ENCODE data around the gene NDFIP1. TPM values are rescaled to one million over a fixed set of nuclear protein-coding genes. Genes with fewer than 3 reads are reported as not detected.
A peak's percentile ranks its signal among the peaks of the same experiment; 100 is the strongest.

Gene NDFIP1
- total RNA-seq, 2 experiments from 2014 or later = 74.6 to 76.4 TPM

DNA sequence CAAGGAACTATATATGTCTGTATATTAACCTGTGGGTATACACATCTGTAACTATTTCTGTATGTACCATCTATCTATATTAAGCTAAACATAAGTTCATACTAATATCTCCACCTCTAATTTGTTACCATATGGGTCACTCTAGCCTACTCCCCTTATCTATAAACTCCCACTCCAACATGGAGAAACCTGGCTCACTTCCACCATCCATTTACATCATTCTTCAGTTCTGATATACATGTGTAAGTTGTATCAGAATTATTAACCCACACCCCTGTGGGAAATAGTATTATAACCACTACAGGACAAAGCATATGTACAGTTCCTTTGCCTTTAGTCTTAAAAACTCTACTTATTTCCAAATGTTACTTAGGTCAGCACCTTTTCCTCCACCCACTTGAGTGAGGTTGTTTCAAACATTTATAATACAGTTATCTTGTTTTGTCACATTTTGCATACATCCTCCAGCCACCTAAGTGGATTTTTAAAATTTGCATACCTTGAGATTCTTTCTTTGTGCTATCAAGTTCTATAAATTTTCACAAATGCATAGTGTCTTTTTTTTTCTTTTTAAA lies 10.6 kb downstream of the NDFIP1 start:
- DNase-seq = no peak
- H3K27ac Mint-ChIP-seq = no peak overlapping the region
- no peaks in the 10 kb centered on the region for H3K27me3 Mint-ChIP-seq
- peaks cover 2% of the 10 kb centered on the region for H3K9me3 Mint-ChIP-seq
- intact Hi-C loops (cut with micrococcal nuclease) = no loop called here
- peaks cover 78% of the 10 kb centered on the region for H3K4me1 Mint-ChIP-seq (ENCODE audit: low read depth)
- CTCF ChIA-PET = interaction anchor here (1.2 to 1.6 kb wide), 4 partner anchors 10 to 107 kb away, joined by 4 to 8 read pairs (median 5); partner anchors contain the start of gene GNPDA1
- no peak overlapping the region for H3K4me3 Mint-ChIP-seq
- POLR2A ChIA-PET = interaction anchor here (1.3 to 1.4 kb wide), 3 partner anchors 10 to 113 kb away, joined by 3 to 4 read pairs (median 4); no protein-coding TSS in a partner anchor
- H3K36me3 Mint-ChIP-seq = peaks cover 33% of the 10 kb centered on the region

DNA sequence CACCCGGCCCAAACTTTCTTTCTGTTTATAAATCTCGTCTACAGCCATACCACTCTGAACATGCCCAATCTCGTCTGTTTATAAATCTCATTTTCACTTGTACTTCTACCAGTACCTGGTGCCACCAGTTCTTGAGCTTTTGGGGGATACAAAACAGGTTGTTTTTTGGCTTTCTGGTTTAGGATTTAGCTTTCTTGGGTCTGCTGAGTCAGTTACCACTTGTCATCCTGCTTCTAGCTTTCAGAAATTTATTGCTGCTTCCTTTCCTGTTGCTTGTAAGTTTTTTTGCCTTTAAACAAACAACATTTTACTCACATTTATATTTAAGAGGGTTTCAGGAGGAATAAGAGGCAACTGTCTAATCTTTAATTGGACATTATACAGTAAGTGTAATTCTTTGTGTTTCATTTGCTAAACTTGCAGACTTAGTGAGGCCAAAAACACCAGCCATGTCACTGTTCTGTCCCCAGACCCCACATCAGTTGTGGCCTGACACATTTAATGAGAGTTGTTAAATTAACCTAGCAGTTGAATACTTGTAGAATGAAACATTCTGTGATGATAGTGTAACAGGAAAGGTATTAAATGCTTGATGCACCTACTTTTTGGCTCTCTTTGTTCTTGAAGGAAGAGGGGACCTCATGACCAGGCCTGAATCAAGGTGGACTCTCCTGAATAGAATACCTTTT lies 11.8 kb downstream of the NDFIP1 start:
- peaks cover 40% of the 10 kb centered on the region for H3K36me3 Mint-ChIP-seq
- peaks cover 2% of the 10 kb centered on the region for H3K9me3 Mint-ChIP-seq
- intact Hi-C loops (cut with micrococcal nuclease) = loop anchor here (1.0 kb wide), 1 partner anchor 8 kb away; no protein-coding TSS in a partner anchor
- CTCF ChIA-PET = interaction anchor here (1.1 to 1.6 kb wide), 5 partner anchors 11 to 127 kb away, joined by 3 to 8 read pairs (median 5); partner anchors contain the start of gene GNPDA1
- POLR2A ChIA-PET = no interaction called here
- H3K27ac Mint-ChIP-seq = peak overlapping the region; percentile 72
- H3K4me3 Mint-ChIP-seq = no peak overlapping the region
- H3K27me3 Mint-ChIP-seq = no peaks in the 10 kb centered on the region
- no peak for DNase-seq
- H3K4me1 Mint-ChIP-seq (ENCODE audit: low read depth) = peaks cover 76% of the 10 kb centered on the region

DNA sequence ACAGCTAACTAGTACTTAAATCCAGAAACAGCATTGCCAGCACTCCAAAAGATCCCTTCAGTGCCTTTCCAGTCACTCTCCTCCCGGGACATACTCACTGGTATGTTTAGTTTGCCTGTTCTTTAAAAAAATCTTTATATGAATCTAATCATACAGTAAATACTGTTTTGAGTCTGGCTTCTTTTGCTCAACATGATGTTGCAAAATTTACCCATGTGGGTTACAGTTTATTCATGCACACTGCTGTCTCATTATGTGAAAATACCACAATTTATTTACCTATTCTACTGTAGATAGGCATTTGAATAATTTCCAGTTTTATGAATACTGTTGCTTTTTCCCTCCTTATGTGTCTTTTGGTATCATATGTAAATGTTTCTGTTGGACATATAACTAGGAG lies 13.5 kb downstream of the NDFIP1 start:
- POLR2A ChIA-PET = no interaction called here
- Mint-ChIP-seq H3K27me3 (no peaks in the 10 kb centered on the region), H3K36me3 (peaks cover 44% of the 10 kb centered on the region), H3K27ac (peak overlapping the region; percentile 18), H3K4me1 (ENCODE audit: low read depth) (peaks cover 75% of the 10 kb centered on the region), H3K4me3 (no peak overlapping the region), H3K9me3 (peaks cover 2% of the 10 kb centered on the region)
- CTCF ChIA-PET = interaction anchor here (1.0 kb wide), 1 partner anchor 21 kb away, joined by 6 read pairs; no protein-coding TSS in a partner anchor
- intact Hi-C loops (cut with micrococcal nuclease) = no loop called here
- no peak for DNase-seq

DNA sequence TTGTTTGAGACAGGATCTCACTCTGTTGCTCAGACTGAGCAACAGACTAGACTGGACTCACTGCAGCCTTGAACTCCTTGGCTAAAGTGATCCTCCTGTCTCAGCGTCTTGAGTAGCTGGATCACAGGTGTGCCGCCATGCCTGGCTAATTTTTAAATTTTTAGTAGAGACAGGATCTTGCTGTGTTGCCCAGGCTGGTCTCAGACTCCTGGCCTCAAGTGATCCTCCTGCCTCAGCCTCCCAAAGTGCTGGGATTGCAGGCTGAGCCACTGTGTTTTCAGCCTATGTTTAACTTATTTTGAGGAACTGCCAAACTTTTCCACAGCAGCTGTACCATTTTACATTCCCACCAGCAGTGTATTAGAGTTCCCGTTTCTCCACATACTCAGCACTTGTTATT lies 16.8 kb downstream of the NDFIP1 start:
- ChIA-PET CTCF (interaction anchor here (1.5 kb wide), 1 partner anchor 18 kb away, joined by 4 read pairs; no protein-coding TSS in a partner anchor), POLR2A (no interaction called here)
- H3K9me3 Mint-ChIP-seq = peaks cover 2% of the 10 kb centered on the region
- intact Hi-C loops (cut with micrococcal nuclease) = no loop called here
- peaks cover 79% of the 10 kb centered on the region for H3K4me1 Mint-ChIP-seq (ENCODE audit: low read depth)
- H3K4me3 Mint-ChIP-seq = no peak overlapping the region
- H3K27ac Mint-ChIP-seq = peak overlapping the region; percentile 5
- no peaks in the 10 kb centered on the region for H3K27me3 Mint-ChIP-seq
- H3K36me3 Mint-ChIP-seq = peaks cover 37% of the 10 kb centered on the region
- no peak for DNase-seq

DNA sequence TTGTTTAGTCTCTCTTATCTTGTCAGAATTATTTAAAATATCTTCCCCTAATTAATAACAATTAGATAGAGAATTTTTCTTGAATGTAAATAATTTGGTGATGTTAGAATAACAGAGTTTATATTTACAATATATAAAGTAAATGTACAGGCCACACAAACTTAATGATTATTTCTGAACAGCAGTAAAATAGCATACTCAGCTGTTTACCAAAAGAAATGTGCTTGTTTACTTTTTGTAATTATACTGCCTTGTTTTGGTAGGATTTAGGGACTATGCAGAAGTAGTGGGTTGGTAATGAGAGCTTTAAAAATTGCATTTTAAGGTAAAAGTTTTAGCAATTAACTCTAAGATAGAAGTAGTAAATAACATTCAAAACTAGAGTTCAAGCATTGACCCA lies 17.4 kb downstream of the NDFIP1 start:
- H3K9me3 Mint-ChIP-seq = peaks cover 2% of the 10 kb centered on the region
- ChIA-PET CTCF (interaction anchor here (1.5 kb wide), 1 partner anchor 17 kb away, joined by 4 read pairs; no protein-coding TSS in a partner anchor), POLR2A (no interaction called here)
- H3K36me3 Mint-ChIP-seq = peaks cover 33% of the 10 kb centered on the region
- H3K4me1 Mint-ChIP-seq (ENCODE audit: low read depth) = peaks cover 76% of the 10 kb centered on the region
- H3K27me3 Mint-ChIP-seq = no peaks in the 10 kb centered on the region
- intact Hi-C loops (cut with micrococcal nuclease) = no loop called here
- DNase-seq = no peak
- H3K27ac Mint-ChIP-seq = no peak overlapping the region
- no peak overlapping the region for H3K4me3 Mint-ChIP-seq

DNA sequence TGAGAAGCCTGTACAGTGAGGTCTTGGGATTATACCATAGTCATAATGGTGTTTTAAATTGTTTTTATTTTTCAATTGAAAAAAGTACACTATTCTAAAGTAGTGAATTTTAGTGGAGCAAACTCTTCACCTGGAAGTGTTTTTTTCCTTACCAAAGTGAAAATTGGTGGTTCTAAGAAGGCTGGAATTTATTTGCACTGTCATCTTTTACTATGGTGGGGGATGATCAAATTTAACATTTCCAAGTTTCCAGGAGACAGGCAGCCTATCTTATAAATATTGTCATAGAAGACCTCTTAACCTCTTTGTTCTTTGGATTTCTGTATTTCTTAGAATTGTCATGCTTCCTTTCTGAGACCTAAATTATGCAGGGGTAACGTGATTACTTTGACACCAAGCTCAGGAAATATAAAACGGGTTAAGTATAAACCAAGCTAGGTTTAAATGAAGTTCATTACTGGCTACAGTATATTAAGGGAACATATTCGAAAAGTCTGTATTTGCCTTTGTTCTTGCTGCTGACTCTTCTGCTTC lies 20.2 kb downstream of the NDFIP1 start:
- Mint-ChIP-seq H3K4me1 (ENCODE audit: low read depth) (peaks cover 61% of the 10 kb centered on the region), H3K9me3 (peaks cover 2% of the 10 kb centered on the region), H3K4me3 (no peak overlapping the region), H3K27me3 (no peaks in the 10 kb centered on the region), H3K27ac (peak overlapping the region; percentile 53), H3K36me3 (peaks cover 21% of the 10 kb centered on the region)
- CTCF ChIA-PET = interaction anchor here (1.4 to 2.1 kb wide), 4 partner anchors 15 to 159 kb away, joined by 3 to 8 read pairs (median 6); partner anchors contain the start of gene RNF14
- intact Hi-C loops (cut with micrococcal nuclease) = loop anchor here (1.0 kb wide), 1 partner anchor 8 kb away; no protein-coding TSS in a partner anchor
- POLR2A ChIA-PET = interaction anchor here (1.2 kb wide), 1 partner anchor 19 kb away, joined by 5 read pairs; no protein-coding TSS in a partner anchor
- DNase-seq = no peak

DNA sequence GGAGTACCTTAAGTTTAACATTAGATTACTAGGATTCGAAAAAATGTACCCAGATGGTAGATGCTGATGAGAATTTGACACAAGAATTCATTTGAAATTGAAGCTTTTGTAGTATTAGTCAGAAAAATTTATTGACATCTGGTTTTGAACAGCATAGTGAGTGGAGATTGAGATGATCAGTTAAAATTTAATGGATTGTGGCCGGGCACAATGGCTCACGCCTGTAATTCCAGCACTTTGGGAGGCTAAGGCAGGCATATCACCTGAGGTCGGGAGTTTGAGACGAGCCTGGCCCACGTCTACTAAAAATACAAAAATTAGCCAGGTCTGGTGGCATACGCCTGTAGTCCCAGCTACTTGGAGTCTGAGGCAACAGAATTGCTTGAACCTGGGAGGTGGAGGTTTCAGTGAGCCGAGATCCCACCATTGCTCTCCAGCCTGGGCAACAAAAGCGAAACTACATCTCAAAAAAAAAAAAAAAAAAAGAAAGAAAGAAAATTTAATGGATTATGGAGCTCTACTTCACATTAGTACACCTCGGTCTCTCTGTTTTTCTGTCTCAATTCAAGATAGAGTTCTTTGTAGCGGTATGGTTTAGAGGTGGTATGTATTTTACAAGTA lies 21.0 kb downstream of the NDFIP1 start:
- H3K36me3 Mint-ChIP-seq = peaks cover 15% of the 10 kb centered on the region
- CTCF ChIA-PET = interaction anchor here (1.4 to 2.1 kb wide), 3 partner anchors 14 to 138 kb away, joined by 5 to 8 read pairs (median 7); no protein-coding TSS in a partner anchor
- H3K27me3 Mint-ChIP-seq = no peaks in the 10 kb centered on the region
- POLR2A ChIA-PET = interaction anchor here (1.2 kb wide), 1 partner anchor 20 kb away, joined by 5 read pairs; no protein-coding TSS in a partner anchor
- H3K9me3 Mint-ChIP-seq = no peaks in the 10 kb centered on the region
- H3K4me3 Mint-ChIP-seq = no peak overlapping the region
- H3K4me1 Mint-ChIP-seq (ENCODE audit: low read depth) = peaks cover 57% of the 10 kb centered on the region
- DNase-seq = no peak
- H3K27ac Mint-ChIP-seq = peak overlapping the region; percentile 49
- intact Hi-C loops (cut with micrococcal nuclease) = no loop called here

DNA sequence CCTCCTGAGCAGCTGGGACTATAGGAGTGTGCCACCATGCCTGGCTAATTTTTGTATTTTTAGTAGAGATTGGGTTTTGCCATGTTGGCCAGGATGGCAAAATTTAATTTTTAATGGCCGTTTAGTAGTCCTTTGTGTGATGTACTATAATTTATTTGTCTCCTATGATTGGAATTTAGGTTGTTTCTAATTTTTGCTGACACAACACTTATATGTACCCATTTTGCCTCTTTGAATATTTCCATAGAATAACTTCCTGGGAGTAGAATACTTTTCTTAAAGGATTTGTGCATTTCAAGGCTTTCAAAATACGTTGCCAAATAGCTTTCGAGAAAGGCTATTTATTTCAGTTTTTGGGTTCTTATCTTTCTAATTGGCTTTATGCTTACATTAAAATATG lies 22.8 kb downstream of the NDFIP1 start:
- Mint-ChIP-seq H3K27ac (no peak overlapping the region), H3K9me3 (no peaks in the 10 kb centered on the region), H3K4me1 (ENCODE audit: low read depth) (peaks cover 44% of the 10 kb centered on the region), H3K36me3 (peaks cover 12% of the 10 kb centered on the region), H3K4me3 (no peak overlapping the region), H3K27me3 (no peaks in the 10 kb centered on the region)
- intact Hi-C loops (cut with micrococcal nuclease) = no loop called here
- ChIA-PET CTCF (interaction anchor here (1.0 to 6.3 kb wide), 2 partner anchors 13 to 116 kb away, joined by 3 to 52 read pairs; no protein-coding TSS in a partner anchor), POLR2A (no interaction called here)
- no peak for DNase-seq

DNA sequence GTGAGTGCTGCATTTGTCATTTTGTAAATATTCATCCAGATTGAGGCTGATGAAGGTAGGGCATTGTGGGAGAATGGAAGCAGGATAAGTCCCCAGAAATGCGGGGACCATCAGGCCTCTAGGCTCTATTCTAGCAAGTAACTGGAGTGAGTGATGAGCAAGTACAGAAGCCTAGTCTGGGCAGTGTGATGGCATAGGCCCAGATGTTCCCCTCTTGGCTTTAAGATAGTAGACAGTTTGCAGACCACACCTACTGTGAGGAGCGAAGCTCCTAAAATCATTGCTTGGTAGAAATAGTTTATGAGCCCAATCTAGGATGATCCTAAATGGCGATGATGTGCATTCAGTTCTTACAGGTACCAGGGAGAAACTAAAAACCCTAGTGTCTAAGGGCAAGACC lies 24.3 kb downstream of the NDFIP1 start:
- Mint-ChIP-seq H3K4me3 (no peak overlapping the region), H3K27ac (no peak overlapping the region), H3K36me3 (peaks cover 16% of the 10 kb centered on the region), H3K9me3 (no peaks in the 10 kb centered on the region), H3K27me3 (no peaks in the 10 kb centered on the region), H3K4me1 (ENCODE audit: low read depth) (peaks cover 32% of the 10 kb centered on the region)
- ChIA-PET CTCF (interaction anchor here (1.1 to 6.3 kb wide), 3 partner anchors 12 to 157 kb away, joined by 3 to 52 read pairs (median 4); no protein-coding TSS in a partner anchor), POLR2A (no interaction called here)
- DNase-seq = no peak
- intact Hi-C loops (cut with micrococcal nuclease) = no loop called here

DNA sequence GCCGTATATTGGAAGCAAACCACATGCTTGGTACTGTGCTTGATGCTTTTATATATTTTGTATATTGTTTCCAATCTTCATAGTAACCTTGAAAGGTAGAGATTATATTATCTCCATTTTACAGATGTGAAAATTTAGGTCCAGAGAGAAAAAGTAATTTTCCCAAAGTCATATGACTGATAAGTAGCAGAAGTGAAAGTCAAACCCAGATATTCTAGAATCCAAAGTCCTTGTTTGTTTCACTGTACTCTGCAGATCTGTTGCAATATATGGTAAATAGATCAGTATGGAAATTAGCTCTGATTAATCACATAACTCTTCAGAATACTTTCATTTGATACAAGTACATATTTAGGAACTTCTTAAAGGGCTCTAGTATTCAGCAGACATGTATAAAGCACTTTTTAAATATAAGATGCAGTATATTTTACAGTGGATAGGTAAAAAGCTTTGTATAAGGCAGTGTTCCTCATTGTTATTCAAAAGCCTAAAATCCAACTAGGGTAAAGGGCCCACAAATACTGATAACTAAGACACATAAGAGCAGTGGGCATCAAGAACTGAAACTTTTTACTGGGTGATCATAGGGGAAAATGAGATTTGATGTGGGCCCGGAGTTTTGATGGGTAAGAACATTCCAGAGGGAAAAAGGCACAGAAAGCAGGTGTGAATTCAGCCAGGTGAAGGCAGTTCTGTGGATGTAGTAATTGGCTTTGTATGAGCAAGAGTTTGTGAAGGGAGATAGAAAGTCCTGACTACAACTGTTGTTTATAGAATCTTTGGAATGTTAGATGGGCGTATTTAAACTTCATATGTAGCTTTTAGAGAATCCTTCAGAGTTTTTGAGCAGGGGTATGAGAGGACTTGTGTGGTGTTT lies 25.0 kb downstream of the NDFIP1 start:
- POLR2A ChIA-PET = interaction anchor here (1.0 kb wide), 1 partner anchor 24 kb away, joined by 3 read pairs; no protein-coding TSS in a partner anchor
- no peaks in the 10 kb centered on the region for H3K27me3 Mint-ChIP-seq
- no peaks in the 10 kb centered on the region for H3K9me3 Mint-ChIP-seq
- no peak overlapping the region for H3K4me3 Mint-ChIP-seq
- intact Hi-C loops (cut with micrococcal nuclease) = no loop called here
- no peak for DNase-seq
- peaks cover 26% of the 10 kb centered on the region for H3K4me1 Mint-ChIP-seq (ENCODE audit: low read depth)
- CTCF ChIA-PET = interaction anchor here (0.9 to 6.3 kb wide), 5 partner anchors 11 to 158 kb away, joined by 3 to 52 read pairs (median 3); no protein-coding TSS in a partner anchor
- peaks cover 19% of the 10 kb centered on the region for H3K36me3 Mint-ChIP-seq
- no peak overlapping the region for H3K27ac Mint-ChIP-seq
